Calu3 (cell line): Measurements from ENCODE around the gene TEX14. TPM values are rescaled to one million over a fixed set of nuclear protein-coding genes. Genes with fewer than 3 reads are reported as not detected.

ENCODE experiments used
- BruUV-seq: library from RNA; stranded (reverse); fragments of 400-500 nt; replicated peaks from 2 replicates; lab custom pipeline; 2021; lab: Mats Ljungman, UMichigan
- CTCF ChIA-PET: fragments of 300-600 bp; sonication (Branson Sonifier 250); formaldehyde crosslinking; loops from one replicate; lab custom pipeline; 2022; ENCODE audit warnings: antibody characterized with exemption; lab: Charles Lee
- DNase-seq: peaks from one replicate; pipeline ENCODE4 v3.0.0; 2022
- H3K27ac Mint-ChIP-seq: one replicate; pipeline ENCODE4 v1.8.0; 2022; ENCODE audit warnings: mixed read lengths; ENCODE audit not compliant: unreplicated experiment
- H3K27me3 Mint-ChIP-seq: one replicate; pipeline ENCODE4 v1.8.0; 2022; ENCODE audit warnings: mixed read lengths; ENCODE audit not compliant: unreplicated experiment
- H3K36me3 Mint-ChIP-seq: one replicate; pipeline ENCODE4 v1.8.0; 2022; ENCODE audit warnings: mild to moderate bottlenecking, moderate library complexity, mixed read lengths; ENCODE audit not compliant: insufficient read depth, unreplicated experiment
- H3K4me1 Mint-ChIP-seq: one replicate; pipeline ENCODE4 v1.8.0; 2022; ENCODE audit warnings: mild to moderate bottlenecking, low read depth, mixed read lengths; ENCODE audit not compliant: unreplicated experiment
- H3K4me3 Mint-ChIP-seq: one replicate; pipeline ENCODE4 v1.8.0; 2022; ENCODE audit warnings: mild to moderate bottlenecking, low read depth, moderate library complexity, mixed read lengths; ENCODE audit not compliant: unreplicated experiment
- H3K9me3 Mint-ChIP-seq: one replicate; pipeline ENCODE4 v1.8.0; 2022; ENCODE audit warnings: low read depth, mixed read lengths; ENCODE audit not compliant: unreplicated experiment
- intact Hi-C: fragments of 100-400 bp; cut with micrococcal nuclease; formaldehyde crosslinking; loops from one replicate; pipeline ENCODE4 v1.10.0; 2022; ENCODE audit not compliant: unreplicated experiment
- total RNA-seq: library from RNA; stranded (reverse); gene quantifications from 2 replicates; pipeline ENCODE4 v1.2.3, GENCODE V29; 2022
- TF ChIP-seq, protein P1 (sequence below): fragments of 200-600 bp; IDR thresholded peaks from one replicate; pipeline ENCODE4 v1.8.0; 2022; ENCODE audit warnings: antibody characterized with exemption; ENCODE audit not compliant: unreplicated experiment

TEX14 gene
- total RNA-seq, 1 experiment from 2014 or later: 0.07 TPM

DNA sequence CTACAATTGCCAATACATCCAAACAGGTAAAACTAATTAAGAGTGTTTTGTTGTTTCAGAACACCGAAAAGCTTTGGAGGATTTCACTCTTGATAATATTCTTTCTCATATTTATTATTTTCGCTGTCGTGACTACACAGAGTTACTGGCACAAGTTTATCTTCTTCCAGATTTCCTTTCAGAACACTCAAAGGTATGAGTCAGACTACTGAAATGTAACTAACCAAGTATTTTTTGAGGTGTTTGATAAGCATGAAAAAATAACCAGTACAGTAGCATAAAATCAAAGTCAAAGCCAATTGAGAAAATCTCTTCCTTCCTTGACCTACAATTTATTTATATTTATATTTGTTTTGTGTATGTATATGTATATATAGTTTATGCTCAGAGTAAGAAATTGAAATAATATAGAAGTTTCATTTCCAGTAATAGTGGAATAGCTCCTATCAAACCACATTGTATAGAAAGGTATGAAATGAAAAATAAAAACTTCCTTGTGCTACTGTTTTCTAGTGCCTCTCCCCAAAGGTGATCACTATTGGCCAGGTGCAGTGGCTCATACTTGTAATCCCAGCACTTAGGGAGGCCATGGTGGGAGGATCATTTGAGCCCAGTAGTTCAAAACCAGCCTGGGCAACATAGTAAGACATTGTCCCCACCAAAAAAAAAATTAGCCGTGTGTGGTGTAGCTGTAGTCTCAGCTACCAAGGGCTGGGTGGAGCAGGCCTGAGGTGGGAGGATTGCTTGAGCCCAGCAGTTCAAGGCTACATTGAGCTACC, 11.5 kb upstream of the TEX14 start:
- no peaks in the 10 kb centered on the region for H3K36me3 Mint-ChIP-seq
- no peaks in the 10 kb centered on the region for H3K9me3 Mint-ChIP-seq
- no peak overlapping the region for H3K27ac Mint-ChIP-seq
- no peak overlapping the region for H3K4me3 Mint-ChIP-seq
- no peaks in the 10 kb centered on the region for H3K4me1 Mint-ChIP-seq
- CTCF ChIA-PET: interaction anchor here (0.6 kb wide), 1 partner anchor 16 kb away, joined by 5 read pairs; no protein-coding TSS in a partner anchor
- DNase-seq: peak; percentile 3
- TF ChIP-seq, protein P1, sequence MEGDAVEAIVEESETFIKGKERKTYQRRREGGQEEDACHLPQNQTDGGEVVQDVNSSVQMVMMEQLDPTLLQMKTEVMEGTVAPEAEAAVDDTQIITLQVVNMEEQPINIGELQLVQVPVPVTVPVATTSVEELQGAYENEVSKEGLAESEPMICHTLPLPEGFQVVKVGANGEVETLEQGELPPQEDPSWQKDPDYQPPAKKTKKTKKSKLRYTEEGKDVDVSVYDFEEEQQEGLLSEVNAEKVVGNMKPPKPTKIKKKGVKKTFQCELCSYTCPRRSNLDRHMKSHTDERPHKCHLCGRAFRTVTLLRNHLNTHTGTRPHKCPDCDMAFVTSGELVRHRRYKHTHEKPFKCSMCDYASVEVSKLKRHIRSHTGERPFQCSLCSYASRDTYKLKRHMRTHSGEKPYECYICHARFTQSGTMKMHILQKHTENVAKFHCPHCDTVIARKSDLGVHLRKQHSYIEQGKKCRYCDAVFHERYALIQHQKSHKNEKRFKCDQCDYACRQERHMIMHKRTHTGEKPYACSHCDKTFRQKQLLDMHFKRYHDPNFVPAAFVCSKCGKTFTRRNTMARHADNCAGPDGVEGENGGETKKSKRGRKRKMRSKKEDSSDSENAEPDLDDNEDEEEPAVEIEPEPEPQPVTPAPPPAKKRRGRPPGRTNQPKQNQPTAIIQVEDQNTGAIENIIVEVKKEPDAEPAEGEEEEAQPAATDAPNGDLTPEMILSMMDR: no peak
- no peaks in the 10 kb centered on the region for H3K27me3 Mint-ChIP-seq
- intact Hi-C loops: no loop called here
- no TSS peak for BruUV-seq

DNA sequence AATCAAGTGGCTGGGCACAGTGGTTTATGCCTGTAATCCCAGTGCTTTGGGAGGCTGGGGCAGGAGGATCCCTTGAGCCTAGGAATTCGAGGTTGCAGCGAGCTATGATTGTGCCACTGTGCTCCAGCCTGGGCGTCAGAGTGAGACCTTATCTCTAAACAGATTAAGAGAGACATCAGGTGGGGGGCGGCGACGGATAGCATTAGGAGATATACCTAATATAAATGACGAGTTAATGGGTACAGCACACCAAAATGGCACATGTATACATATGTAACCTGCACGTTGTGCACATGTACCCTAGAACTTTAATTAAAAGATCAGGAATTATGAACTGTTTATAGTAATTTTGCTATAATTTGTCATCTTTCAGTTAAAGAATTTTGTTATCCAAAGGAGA, 10.9 kb upstream of the TEX14 start:
- Mint-ChIP-seq H3K27me3 (no peaks in the 10 kb centered on the region), H3K4me1 (no peaks in the 10 kb centered on the region), H3K4me3 (no peak overlapping the region), H3K9me3 (no peaks in the 10 kb centered on the region), H3K27ac (no peak overlapping the region), H3K36me3 (no peaks in the 10 kb centered on the region)
- no peak for DNase-seq
- CTCF ChIA-PET: no interaction called here
- intact Hi-C loops: no loop called here
- TF ChIP-seq, protein P1: no peak
- no TSS peak for BruUV-seq

DNA sequence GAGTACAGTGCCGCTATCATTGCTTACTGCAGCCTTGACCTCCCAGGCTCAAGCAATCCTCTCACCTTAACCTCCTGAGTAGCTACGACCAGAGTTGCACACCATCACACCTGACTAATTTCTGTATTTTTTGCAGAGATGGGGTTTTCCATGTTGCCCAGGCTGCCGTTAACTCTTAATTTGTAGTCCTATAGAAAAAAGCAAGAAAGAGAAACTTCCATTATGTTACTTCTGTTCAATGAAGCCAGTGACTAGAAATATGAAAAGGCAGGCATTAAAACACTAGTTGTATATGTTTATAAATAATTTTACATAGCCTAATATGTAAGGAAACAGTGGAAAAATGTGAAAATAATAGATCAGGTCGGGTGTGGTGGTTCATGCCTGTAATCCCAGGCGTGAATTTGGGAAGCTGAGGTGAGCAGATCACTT, 10.2 kb upstream of the TEX14 start:
- Mint-ChIP-seq H3K4me1 (no peaks in the 10 kb centered on the region), H3K27ac (no peak overlapping the region), H3K9me3 (no peaks in the 10 kb centered on the region), H3K36me3 (no peaks in the 10 kb centered on the region), H3K4me3 (no peak overlapping the region), H3K27me3 (no peaks in the 10 kb centered on the region)
- TF ChIP-seq, protein P1: no peak
- CTCF ChIA-PET: no interaction called here
- no TSS peak for BruUV-seq
- DNase-seq: no peak
- intact Hi-C loops: no loop called here

DNA sequence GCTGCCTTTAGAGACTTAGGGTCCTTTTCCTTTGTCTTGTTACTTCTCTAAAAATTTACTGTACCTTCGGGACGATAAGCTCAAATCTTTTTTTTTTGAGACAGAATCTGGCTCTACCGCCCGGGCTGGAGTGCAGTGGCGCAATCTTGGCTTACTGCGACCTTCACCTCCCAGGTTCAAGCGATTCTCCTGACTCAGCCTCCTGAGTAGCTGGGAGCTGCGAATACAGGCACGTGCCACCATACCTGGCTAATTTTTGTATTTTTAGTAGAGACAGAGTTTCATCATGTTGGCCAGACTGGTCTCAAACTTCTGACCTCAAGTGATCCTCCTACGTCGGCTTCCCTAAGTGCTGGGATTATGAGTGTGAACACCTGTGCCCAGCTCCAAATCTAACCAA, 7.9 kb upstream of the TEX14 start:
- Mint-ChIP-seq H3K36me3 (no peaks in the 10 kb centered on the region), H3K9me3 (no peaks in the 10 kb centered on the region), H3K27ac (no peak overlapping the region), H3K27me3 (no peaks in the 10 kb centered on the region), H3K4me3 (no peak overlapping the region), H3K4me1 (no peaks in the 10 kb centered on the region)
- intact Hi-C loops: no loop called here
- CTCF ChIA-PET: interaction anchor here (0.6 kb wide), 1 partner anchor 254 kb away, joined by 4 read pairs; no protein-coding TSS in a partner anchor
- no TSS peak for BruUV-seq
- TF ChIP-seq, protein P1: no peak
- DNase-seq: no peak
